Measurements from ENCODE around the gene PKP1. TPM values are rescaled to one million over a fixed set of nuclear protein-coding genes. Genes with fewer than 3 reads are reported as not detected.

Gene PKP1
- total RNA-seq, 4 donors from 2014 or later: 0.18 to 0.62 TPM; not detected in 2

- no peak for DNase-seq
- intact Hi-C loops (cut with DNase I; ENCODE audit: low total_unique reads): no loop called here
- no peak for TF ChIP-seq POLR2A (IDR thresholded peaks at IDR 0.05)
- no peak for TF ChIP-seq CTCF (IDR thresholded peaks at IDR 0.05)
- no peak overlapping the region for H3K4me3 ChIP-seq
- H3K36me3 ChIP-seq: no peaks in the 10 kb centered on the region
- no peak overlapping the region for H3K27ac ChIP-seq
- no peaks in the 10 kb centered on the region for H3K4me1 ChIP-seq
- H3K9me3 ChIP-seq: no peaks in the 10 kb centered on the region
- no peaks in the 10 kb centered on the region for H3K27me3 ChIP-seq
These were observed 88.5 kb downstream of the PKP1 start for GRCh38 chr1:201371792-201372191.

- TF ChIP-seq CTCF (IDR thresholded peaks at IDR 0.05): no peak
- no peak for TF ChIP-seq POLR2A (IDR thresholded peaks at IDR 0.05)
- Histone ChIP-seq H3K36me3 (no peaks in the 10 kb centered on the region), H3K4me3 (no peak overlapping the region), H3K27me3 (no peaks in the 10 kb centered on the region), H3K4me1 (no peaks in the 10 kb centered on the region), H3K9me3 (no peaks in the 10 kb centered on the region), H3K27ac (no peak overlapping the region)
- intact Hi-C loops (cut with DNase I; ENCODE audit: low total_unique reads): no loop called here
- DNase-seq: no peak
These were observed 91.1 kb downstream of the PKP1 start for GRCh38 chr1:201374364-201374763.

- intact Hi-C loops (cut with DNase I; ENCODE audit: low total_unique reads): no loop called here
- Histone ChIP-seq H3K4me3 (no peak overlapping the region), H3K4me1 (no peaks in the 10 kb centered on the region), H3K9me3 (no peaks in the 10 kb centered on the region), H3K36me3 (no peaks in the 10 kb centered on the region), H3K27me3 (no peaks in the 10 kb centered on the region), H3K27ac (no peak overlapping the region)
- TF ChIP-seq CTCF (IDR thresholded peaks at IDR 0.05) (no peak), POLR2A (IDR thresholded peaks at IDR 0.05) (no peak)
- DNase-seq: no peak
These were observed 91.9 kb downstream of the PKP1 start for GRCh38 chr1:201375169-201375568.

GRCh38 chr1:201376107-201376463 is 92.8 kb downstream of the PKP1 start:
- DNase-seq: no peak
- Histone ChIP-seq H3K4me1 (no peaks in the 10 kb centered on the region), H3K36me3 (no peaks in the 10 kb centered on the region), H3K27me3 (no peaks in the 10 kb centered on the region), H3K4me3 (no peak overlapping the region), H3K27ac (no peak overlapping the region), H3K9me3 (no peaks in the 10 kb centered on the region)
- TF ChIP-seq CTCF (IDR thresholded peaks at IDR 0.05): no peak
- TF ChIP-seq POLR2A (IDR thresholded peaks at IDR 0.05): no peak
- intact Hi-C loops (cut with DNase I; ENCODE audit: low total_unique reads): no loop called here

GRCh38 chr1:201376464-201377374 is 93.4 kb downstream of the PKP1 start:
- no peak overlapping the region for H3K4me3 ChIP-seq
- intact Hi-C loops (cut with DNase I; ENCODE audit: low total_unique reads): no loop called here

More at GRCh38 chr1:201376464-201377374, 93.4 kb downstream of the PKP1 start:
- H3K27me3 ChIP-seq: no peaks in the 10 kb centered on the region
- no peak overlapping the region for H3K27ac ChIP-seq
- no peak for DNase-seq
- no peaks in the 10 kb centered on the region for H3K4me1 ChIP-seq
- H3K9me3 ChIP-seq: no peaks in the 10 kb centered on the region
- H3K36me3 ChIP-seq: no peaks in the 10 kb centered on the region
- TF ChIP-seq POLR2A (IDR thresholded peaks at IDR 0.05) (no peak), CTCF (IDR thresholded peaks at IDR 0.05) (no peak)
